ENCODE results near the gene FAM83D.

- TF ChIP-seq, protein P1, sequence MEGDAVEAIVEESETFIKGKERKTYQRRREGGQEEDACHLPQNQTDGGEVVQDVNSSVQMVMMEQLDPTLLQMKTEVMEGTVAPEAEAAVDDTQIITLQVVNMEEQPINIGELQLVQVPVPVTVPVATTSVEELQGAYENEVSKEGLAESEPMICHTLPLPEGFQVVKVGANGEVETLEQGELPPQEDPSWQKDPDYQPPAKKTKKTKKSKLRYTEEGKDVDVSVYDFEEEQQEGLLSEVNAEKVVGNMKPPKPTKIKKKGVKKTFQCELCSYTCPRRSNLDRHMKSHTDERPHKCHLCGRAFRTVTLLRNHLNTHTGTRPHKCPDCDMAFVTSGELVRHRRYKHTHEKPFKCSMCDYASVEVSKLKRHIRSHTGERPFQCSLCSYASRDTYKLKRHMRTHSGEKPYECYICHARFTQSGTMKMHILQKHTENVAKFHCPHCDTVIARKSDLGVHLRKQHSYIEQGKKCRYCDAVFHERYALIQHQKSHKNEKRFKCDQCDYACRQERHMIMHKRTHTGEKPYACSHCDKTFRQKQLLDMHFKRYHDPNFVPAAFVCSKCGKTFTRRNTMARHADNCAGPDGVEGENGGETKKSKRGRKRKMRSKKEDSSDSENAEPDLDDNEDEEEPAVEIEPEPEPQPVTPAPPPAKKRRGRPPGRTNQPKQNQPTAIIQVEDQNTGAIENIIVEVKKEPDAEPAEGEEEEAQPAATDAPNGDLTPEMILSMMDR (IDR thresholded peaks at IDR 0.05) = no peak
- no peak for TF ChIP-seq POLR2A (IDR thresholded peaks at IDR 0.05)
Measured at GRCh38 chr20:38881806-38882440, 44.3 kb upstream of the FAM83D start.

All from heart left ventricle (tissue), 13 donors.